Subcutaneous adipose tissue (tissue), 4 donors: Measurements from ENCODE around the gene SLC12A7. TPM values are rescaled to one million over a fixed set of nuclear protein-coding genes. Genes with fewer than 3 reads are reported as not detected.

Source experiments
- total RNA-seq, 4 donors: library from RNA; depleted of rRNA; stranded (reverse); fragments of >200 nt; gene quantifications; one replicate each; pipeline ENCODE4 v1.1.0, GENCODE V29; 2016
- TF ChIP-seq, protein P1 (sequence below): fragments of 450-650 bp; IDR thresholded peaks from one replicate; pipeline ENCODE4 v1.5.1; 2016; ENCODE audit warnings: low read depth, mild to moderate bottlenecking, control low read depth, antibody characterized with exemption, moderate library complexity

SLC12A7 gene
- total RNA-seq, 4 donors from 2014 or later: 12.9 to 34.3 (median 20.7) TPM

DNA sequence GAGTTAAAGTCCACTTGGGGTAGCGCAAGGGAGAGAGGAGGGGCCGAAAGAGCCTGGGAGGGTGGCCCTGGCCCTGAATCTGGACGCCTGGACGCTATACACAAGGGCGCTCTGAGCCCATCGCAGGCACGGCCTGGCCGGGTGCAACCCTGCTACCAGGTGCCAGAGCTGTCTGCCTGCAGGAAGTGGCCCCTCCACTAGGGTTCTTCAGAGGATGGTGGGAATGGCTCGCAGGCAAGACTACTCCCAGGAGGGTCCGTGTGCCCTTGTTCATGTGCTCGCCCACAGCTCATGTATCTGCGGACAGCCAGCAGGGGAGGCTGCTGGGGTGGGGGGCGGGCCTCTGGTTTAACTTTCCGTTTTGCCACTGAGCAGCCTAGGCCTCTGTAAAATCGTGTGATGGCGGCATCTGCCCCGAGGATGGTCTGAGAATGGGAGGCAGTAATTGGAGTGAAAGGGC lies 104.6 kb downstream of the SLC12A7 start:
- TF ChIP-seq, protein P1, sequence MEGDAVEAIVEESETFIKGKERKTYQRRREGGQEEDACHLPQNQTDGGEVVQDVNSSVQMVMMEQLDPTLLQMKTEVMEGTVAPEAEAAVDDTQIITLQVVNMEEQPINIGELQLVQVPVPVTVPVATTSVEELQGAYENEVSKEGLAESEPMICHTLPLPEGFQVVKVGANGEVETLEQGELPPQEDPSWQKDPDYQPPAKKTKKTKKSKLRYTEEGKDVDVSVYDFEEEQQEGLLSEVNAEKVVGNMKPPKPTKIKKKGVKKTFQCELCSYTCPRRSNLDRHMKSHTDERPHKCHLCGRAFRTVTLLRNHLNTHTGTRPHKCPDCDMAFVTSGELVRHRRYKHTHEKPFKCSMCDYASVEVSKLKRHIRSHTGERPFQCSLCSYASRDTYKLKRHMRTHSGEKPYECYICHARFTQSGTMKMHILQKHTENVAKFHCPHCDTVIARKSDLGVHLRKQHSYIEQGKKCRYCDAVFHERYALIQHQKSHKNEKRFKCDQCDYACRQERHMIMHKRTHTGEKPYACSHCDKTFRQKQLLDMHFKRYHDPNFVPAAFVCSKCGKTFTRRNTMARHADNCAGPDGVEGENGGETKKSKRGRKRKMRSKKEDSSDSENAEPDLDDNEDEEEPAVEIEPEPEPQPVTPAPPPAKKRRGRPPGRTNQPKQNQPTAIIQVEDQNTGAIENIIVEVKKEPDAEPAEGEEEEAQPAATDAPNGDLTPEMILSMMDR: no peak

DNA sequence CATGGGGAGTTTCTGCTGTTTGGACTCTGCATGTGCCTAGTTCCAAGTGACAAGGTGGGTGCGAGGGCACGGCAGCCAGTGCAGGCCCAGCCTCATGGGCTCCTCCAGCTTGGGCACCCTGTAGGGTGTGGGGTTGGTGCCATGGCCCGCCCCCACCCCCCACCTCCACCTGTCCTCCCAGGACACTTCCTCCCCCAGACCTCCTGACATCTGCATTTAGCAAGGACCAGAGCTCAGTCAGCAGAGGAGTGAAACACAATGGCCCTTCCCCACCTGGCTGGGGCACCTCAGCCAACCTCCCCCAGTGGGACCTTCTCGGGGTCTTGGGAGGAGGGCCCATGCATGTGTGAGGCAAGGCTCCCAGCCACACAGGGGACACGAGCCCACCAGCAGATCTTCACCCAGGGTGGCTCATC lies 105.2 kb downstream of the SLC12A7 start:
- TF ChIP-seq, protein P1: no peak

DNA sequence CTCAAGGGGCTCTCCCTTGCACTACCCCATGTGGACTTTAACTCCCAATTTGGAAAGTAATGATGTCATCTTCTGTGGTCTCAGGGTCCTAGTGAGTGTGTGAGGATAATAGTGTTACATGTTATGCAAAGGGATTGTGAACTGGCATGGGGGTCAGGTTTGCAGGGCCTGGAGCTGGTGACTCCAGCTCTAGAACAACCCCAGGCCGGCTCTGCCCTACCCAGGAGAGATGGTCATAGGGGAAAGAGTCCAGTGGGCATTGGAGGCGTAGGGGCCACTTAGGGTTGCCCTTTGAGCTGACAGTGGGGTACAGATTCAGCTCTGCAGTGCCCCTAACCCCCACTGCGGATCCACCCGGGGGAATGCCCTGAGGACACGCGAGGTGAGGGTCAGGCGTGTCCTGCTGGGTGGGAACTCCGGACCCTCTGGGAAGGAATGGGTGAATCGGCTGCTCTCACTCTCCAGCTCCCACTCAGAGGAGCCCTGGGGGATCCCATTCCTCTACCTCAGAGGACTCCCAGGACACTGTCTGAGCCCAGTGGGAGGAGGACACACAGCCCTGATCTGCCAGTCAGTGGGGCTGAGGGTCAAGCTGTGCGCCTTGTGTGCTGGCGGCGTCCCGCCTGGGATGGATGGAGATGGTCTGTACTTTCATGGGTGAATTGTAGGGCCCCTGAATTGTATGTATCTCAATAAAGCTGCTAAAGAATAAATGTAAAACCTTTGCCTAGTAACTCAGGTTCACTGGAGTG lies 105.8 kb downstream of the SLC12A7 start:
- TF ChIP-seq, protein P1: no peak

DNA sequence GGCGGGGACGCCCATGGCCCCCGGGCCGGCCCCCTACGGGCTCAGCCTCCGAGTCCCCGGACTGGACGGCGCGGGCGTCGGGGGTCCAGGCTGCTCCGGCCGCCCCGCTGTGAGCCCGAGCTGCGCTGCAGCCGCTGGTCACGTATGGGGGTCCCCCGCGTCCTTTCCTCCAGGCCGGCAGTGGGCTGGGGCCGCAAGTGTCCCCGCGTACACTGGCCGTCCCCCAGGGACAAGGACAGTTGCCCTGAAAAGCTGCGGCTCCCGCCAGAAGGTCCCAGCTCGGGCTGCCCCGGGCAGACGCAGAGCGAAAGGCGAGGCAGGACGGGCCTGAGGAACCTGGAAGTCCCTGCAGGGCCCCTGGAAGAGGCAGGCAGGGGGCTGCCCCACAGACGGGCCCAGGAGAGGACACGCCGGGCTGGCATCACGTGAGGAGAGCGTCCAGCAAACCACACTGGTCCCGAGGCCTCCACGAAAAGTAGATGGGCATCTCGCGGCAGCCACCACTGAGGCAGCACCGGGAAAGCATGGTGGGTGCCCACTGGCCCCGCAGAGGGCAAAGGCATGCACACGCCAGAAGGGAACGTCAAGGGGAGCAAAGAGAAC lies 106.5 kb downstream of the SLC12A7 start:
- TF ChIP-seq, protein P1: no peak

DNA sequence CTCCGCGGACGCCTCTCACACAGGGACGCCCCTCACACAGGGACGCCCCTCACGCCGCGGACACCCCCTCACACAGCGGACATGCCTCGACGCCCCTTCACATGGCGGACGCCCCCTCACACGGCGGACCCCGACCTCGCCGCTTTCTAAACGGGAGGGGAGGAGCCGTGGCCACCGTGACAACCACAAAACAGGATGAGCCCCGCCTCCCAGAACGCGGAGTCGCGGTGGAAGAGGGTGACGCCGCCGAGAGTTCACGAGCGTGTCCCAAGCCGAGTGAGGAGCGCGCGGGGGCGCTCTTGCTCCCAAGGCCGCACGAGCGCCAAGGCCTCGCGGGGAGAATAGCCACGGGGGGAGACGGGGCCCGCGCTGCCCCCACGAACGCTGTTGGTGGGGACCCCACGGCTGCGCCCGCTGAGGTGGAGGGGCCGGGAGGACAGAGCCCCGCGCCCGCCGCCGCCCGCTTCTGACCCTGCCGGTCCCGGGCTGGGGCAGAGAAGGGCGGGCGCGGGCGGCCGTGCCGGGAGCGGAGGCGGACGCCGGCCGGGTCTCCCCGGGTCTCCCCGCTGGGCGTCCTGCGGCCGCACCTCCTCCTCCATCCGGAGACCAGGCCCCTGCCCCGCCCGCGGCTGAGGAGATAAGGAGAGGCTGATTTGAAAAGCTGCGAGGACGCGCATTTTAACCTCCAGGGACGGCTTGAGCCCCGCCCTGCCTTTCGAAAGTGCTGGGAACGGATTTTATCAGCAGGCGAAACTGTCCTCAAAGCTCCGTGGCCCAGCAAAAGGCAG lies 107.2 kb downstream of the SLC12A7 start:
- TF ChIP-seq, protein P1: no peak

GRCh38 chr5:1003296-1003937 lies 108.4 kb downstream of the SLC12A7 start:
- TF ChIP-seq, protein P1: no peak
